Ovary (tissue), 3 donors: Measurements from ENCODE around the gene DYNC1I1.

Experiments used
- EP300 ChIP-seq: sonication (generic); formaldehyde crosslinking; IDR thresholded peaks from one replicate; pipeline ENCODE4 v1.6.1; 2017; ENCODE audit warnings: antibody characterized with exemption
- POLR2A ChIP-seq: fragments of 450-650 bp; IDR thresholded peaks from one replicate; pipeline ENCODE4 v1.6.1; 2017; ENCODE audit warnings: antibody characterized with exemption, mild to moderate bottlenecking, moderate library complexity
- TF ChIP-seq, protein P1 (sequence below), 3 donors: fragments of 450-650 bp in 2 of 3; fragments of 200-600 bp in 1 of 3; IDR thresholded peaks; one replicate each; pipeline versions ENCODE4 v1.5.1 to v1.8.0; 2016 to 2022; ENCODE audit warnings: antibody characterized with exemption in 3 of 3, mild to moderate bottlenecking in 1 of 3
- donor health status: DM: no; HTN: no; CAD: no.

DNA sequence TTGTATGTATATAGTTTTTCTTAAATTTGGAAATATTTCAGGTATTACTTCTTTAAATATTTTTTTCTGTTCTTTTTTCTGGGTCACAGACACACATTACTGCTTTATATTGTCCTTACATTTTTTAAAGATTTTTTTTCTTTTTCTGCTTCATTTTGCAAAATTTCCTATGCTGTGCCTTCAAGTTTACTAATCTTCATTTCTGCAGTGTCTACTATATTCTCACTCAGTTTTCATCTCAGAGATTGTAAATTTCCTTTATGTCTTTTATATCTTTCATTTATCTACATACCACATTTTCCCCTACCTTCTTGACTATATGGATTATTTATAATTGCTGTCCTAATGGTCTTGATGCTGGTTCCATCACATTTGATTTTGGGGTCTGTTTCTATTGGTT, 339.1 kb downstream of the DYNC1I1 start:
- TF ChIP-seq, protein P1, sequence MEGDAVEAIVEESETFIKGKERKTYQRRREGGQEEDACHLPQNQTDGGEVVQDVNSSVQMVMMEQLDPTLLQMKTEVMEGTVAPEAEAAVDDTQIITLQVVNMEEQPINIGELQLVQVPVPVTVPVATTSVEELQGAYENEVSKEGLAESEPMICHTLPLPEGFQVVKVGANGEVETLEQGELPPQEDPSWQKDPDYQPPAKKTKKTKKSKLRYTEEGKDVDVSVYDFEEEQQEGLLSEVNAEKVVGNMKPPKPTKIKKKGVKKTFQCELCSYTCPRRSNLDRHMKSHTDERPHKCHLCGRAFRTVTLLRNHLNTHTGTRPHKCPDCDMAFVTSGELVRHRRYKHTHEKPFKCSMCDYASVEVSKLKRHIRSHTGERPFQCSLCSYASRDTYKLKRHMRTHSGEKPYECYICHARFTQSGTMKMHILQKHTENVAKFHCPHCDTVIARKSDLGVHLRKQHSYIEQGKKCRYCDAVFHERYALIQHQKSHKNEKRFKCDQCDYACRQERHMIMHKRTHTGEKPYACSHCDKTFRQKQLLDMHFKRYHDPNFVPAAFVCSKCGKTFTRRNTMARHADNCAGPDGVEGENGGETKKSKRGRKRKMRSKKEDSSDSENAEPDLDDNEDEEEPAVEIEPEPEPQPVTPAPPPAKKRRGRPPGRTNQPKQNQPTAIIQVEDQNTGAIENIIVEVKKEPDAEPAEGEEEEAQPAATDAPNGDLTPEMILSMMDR (IDR thresholded peaks at IDR 0.05) = no peak
- TF ChIP-seq POLR2A (no peak), EP300 (no peak)
